Measurements from ENCODE around the gene TNFSF9. TPM values are rescaled to one million over a fixed set of nuclear protein-coding genes. Genes with fewer than 3 reads are reported as not detected.

TNFSF9 gene
- total and polyA plus RNA-seq, 2 of the 8 experiments (the other 6 are each of a cell fraction or from before 2014, with no cell fraction given): 1.7 to 4.4 TPM

DNA sequence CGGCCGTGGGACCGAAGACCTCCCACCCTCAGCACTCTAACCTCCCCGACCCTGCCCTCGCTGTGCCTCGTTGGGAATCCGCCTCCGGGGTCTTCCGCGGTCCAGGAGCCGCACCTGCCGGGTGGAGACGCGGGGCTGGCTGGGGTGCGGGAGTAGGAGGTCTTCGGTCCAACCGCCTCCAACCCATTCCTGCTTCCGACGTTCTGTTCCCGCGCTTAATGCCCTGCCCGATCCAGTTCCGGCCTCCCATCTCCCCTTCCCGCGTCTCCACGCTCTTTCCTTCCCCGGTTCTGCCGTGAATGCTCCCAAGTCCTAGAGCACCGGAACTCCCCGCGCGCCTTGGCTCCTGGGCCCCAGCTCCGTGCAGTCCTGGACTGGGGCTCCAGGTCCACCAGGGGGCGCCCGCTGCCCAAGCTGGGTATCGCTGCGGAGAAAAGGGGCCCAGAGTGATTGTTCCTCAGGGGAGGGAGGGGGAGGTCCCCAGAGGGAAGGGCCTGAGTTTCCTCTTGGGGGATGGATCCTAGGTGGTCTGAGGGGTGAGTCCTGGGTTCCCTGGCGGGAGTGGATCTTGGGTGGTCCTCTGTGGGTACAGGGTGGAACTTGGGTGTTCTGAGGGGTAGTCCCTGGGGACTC, 14.1 kb upstream of the TNFSF9 start (continued):
- TF ChIP-seq, protein P1, sequence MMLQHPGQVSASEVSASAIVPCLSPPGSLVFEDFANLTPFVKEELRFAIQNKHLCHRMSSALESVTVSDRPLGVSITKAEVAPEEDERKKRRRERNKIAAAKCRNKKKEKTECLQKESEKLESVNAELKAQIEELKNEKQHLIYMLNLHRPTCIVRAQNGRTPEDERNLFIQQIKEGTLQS (IDR thresholded peaks at IDR 0.05; ENCODE audit: insufficient read depth, low read depth, low read length): 0 out of 2 replicates have a peak, but pooled peaks have one; percentile 12
- TF ChIP-seq CBX5 (IDR thresholded peaks at IDR 0.05; ENCODE audit: low read depth, low read length): no peak
- TF ChIP-seq KDM5A (IDR thresholded peaks at IDR 0.05; ENCODE audit: low read length): no peak
- TF ChIP-seq PHF8 (conservative IDR thresholded peaks at IDR 0.05; ENCODE audit: low read depth, low read length): 0 out of 2 replicates have a peak, but pooled peaks have one; percentile 32
- TF ChIP-seq TCF12 (IDR thresholded peaks at IDR 0.05; ENCODE audit: low read depth, low read length): no peak
- TF ChIP-seq SP4 (IDR thresholded peaks at IDR 0.05; ENCODE audit: low read length): no peak
- TF ChIP-seq HDAC2 (IDR thresholded peaks at IDR 0.05; ENCODE audit: borderline replicate concordance in 1 of 2, low read depth in 2 of 2, low read length in 2 of 2): peak; percentile 67 to 69; a peak in 3 of 4 replicates
- TF ChIP-seq TAF7 (optimal IDR thresholded peaks at IDR 0.05; ENCODE audit: borderline replicate concordance, low read depth, low read length): no peak
- TF ChIP-seq SIN3A (conservative IDR thresholded peaks at IDR 0.05 in 1 of 2, IDR thresholded peaks at IDR 0.05 in 1 of 2; ENCODE audit: low read depth in 1 of 2, low read length in 2 of 2): peak; percentile 14 to 65; a peak in 1 of 4 replicates
- peak; percentile 56; the same call in 1 of the 2 replicates for TF ChIP-seq YY1 (IDR thresholded peaks at IDR 0.05; ENCODE audit: low read depth, low read length)
- TF ChIP-seq MAFK (IDR thresholded peaks at IDR 0.05; ENCODE audit: low read depth, low read length): no peak
- TF ChIP-seq SP2 (IDR thresholded peaks at IDR 0.05; ENCODE audit: low read length): no peak
- peak; percentile 93 to 97 for TF ChIP-seq RAD21 (IDR thresholded peaks at IDR 0.05 in 1 of 2, conservative IDR thresholded peaks at IDR 0.05 in 1 of 2; ENCODE audit: low read depth in 2 of 2, low read length in 2 of 2)
- 0 out of 2 replicates have a peak, but pooled peaks have one; percentile 49 for TF ChIP-seq RBBP5 (IDR thresholded peaks at IDR 0.05; ENCODE audit: borderline replicate concordance, low read depth, low read length)
- no peak for TF ChIP-seq SIX5 (IDR thresholded peaks at IDR 0.05; ENCODE audit: low read depth, low read length)
- no peak for TF ChIP-seq BRCA1 (IDR thresholded peaks at IDR 0.05; ENCODE audit: low read depth, low read length)
- TF ChIP-seq GABPA (IDR thresholded peaks at IDR 0.05; ENCODE audit: borderline replicate concordance, insufficient read depth, low read length): peak; percentile 65; the same call in 1 of the 2 replicates
- peak; percentile 93 for TF ChIP-seq KDM4A (IDR thresholded peaks at IDR 0.05; ENCODE audit: low read depth, low read length, severe bottlenecking)
- no peak for TF ChIP-seq ZNF274 (IDR thresholded peaks at IDR 0.05; ENCODE audit: borderline replicate concordance, extremely low read depth, low read length)
- TF ChIP-seq MAX (IDR thresholded peaks at IDR 0.05): peak; percentile 64

All from H1 (cell line).